Middle frontal gyrus (tissue), 1 donor: ENCODE results near the gene IQSEC3.

Experiments
- DNase-seq: peaks from one replicate; pipeline ENCODE4 v3.0.0-alpha.2; 2015; ENCODE audit warnings: low spot score; ENCODE audit errors: extremely low spot score

The IQSEC3 gene

GRCh38 chr12:138171-138897 is 71.8 kb downstream of the IQSEC3 start:
- no peak for DNase-seq

- no peak for DNase-seq
Observed at GRCh38 chr12:138898-139534, 72.4 kb downstream of the IQSEC3 start.

GRCh38 chr12:139585-139984 is 73.0 kb downstream of the IQSEC3 start:
- DNase-seq: no peak

GRCh38 chr12:140162-140561 is 73.6 kb downstream of the IQSEC3 start:
- no peak for DNase-seq

GRCh38 chr12:143964-144649 is 77.5 kb downstream of the IQSEC3 start:
- no peak for DNase-seq

- DNase-seq: no peak
Observed at GRCh38 chr12:144650-145284, 78.2 kb downstream of the IQSEC3 start.

- DNase-seq: no peak
Observed at GRCh38 chr12:145369-145960, 78.9 kb downstream of the IQSEC3 start.

- DNase-seq: no peak
Observed at GRCh38 chr12:147242-147641, 80.7 kb downstream of the IQSEC3 start.

- DNase-seq: no peak
Observed at GRCh38 chr12:148676-149416, 82.3 kb downstream of the IQSEC3 start.

GRCh38 chr12:151579-151978 is 85.0 kb downstream of the IQSEC3 start:
- DNase-seq: no peak

- no peak for DNase-seq
Observed at GRCh38 chr12:152440-152839, 85.9 kb downstream of the IQSEC3 start.

- DNase-seq: no peak
Observed at GRCh38 chr12:153080-153746, 86.6 kb downstream of the IQSEC3 start.

GRCh38 chr12:154058-154457 is 87.5 kb downstream of the IQSEC3 start:
- no peak for DNase-seq

GRCh38 chr12:155006-155405 is 88.4 kb downstream of the IQSEC3 start:
- DNase-seq: no peak

GRCh38 chr12:155646-156045 is 89.1 kb downstream of the IQSEC3 start:
- no peak for DNase-seq

GRCh38 chr12:156945-157344 is 90.4 kb downstream of the IQSEC3 start:
- DNase-seq: no peak

GRCh38 chr12:157644-158043 is 91.1 kb downstream of the IQSEC3 start:
- DNase-seq: no peak

GRCh38 chr12:159156-159782 is 92.7 kb downstream of the IQSEC3 start:
- DNase-seq: no peak

GRCh38 chr12:160858-161257 is 94.3 kb downstream of the IQSEC3 start:
- no peak for DNase-seq

- DNase-seq: no peak
Observed at GRCh38 chr12:161823-162222, 95.3 kb downstream of the IQSEC3 start.
